DND-41 (cell line): Measurements from ENCODE around the gene PYM1.

Experiments
- CTCF ChIP-seq: IDR thresholded peaks from 2 replicates; pipeline ENCODE4 v1.5.1; 2012; ENCODE audit warnings: borderline replicate concordance, low read length, moderate library complexity, mild to moderate bottlenecking; ENCODE audit not compliant: poor library complexity, severe bottlenecking; ENCODE audit errors: extremely low read depth
- EZH2 ChIP-seq: IDR thresholded peaks from 3 replicates; pipeline ENCODE4 v1.6.1; 2012; ENCODE audit warnings: borderline replicate concordance, low read depth, mild to moderate bottlenecking, moderate library complexity, low read length, inconsistent platforms; ENCODE audit not compliant: severe bottlenecking

GRCh38 chr12:55933799-55934742 lies 6.4 kb upstream of the PYM1 start:
- TF ChIP-seq EZH2 (no peak), CTCF (no peak)
